HG03280 (cell line): ENCODE data around the gene SLC27A3.
"Not testable (repeated sequence)": the region's sequence is repeated elsewhere in the genome, so short reads cannot be mapped to it uniquely, and the experiment has no call there.

ENCODE experiments used
- ATAC-seq: cut with Tn5 transposase; IDR thresholded peaks from one replicate; pipeline ENCODE4 v1.9.1; 2021; ENCODE audit warnings: mild to moderate bottlenecking, moderate library complexity; ENCODE audit not compliant: unreplicated experiment

The SLC27A3 gene

GRCh38 chr1:153763365-153764225 is 11.6 kb upstream of the SLC27A3 start:
- no peak for ATAC-seq

GRCh38 chr1:153764310-153764709 is 10.9 kb upstream of the SLC27A3 start:
- no peak for ATAC-seq

GRCh38 chr1:153766663-153767062 is 8.5 kb upstream of the SLC27A3 start:
- not testable (repeated sequence) for ATAC-seq

- no peak for ATAC-seq
Observed at GRCh38 chr1:153767519-153767918, 7.7 kb upstream of the SLC27A3 start.

- no peak for ATAC-seq
Observed at GRCh38 chr1:153768316-153769181, 6.7 kb upstream of the SLC27A3 start.

- ATAC-seq: no peak
Observed at GRCh38 chr1:153769221-153769620, 6.0 kb upstream of the SLC27A3 start.

- ATAC-seq: no peak
Observed at GRCh38 chr1:153770797-153771196, 4.4 kb upstream of the SLC27A3 start.

- ATAC-seq: no peak
Observed at GRCh38 chr1:153771261-153771660, 3.9 kb upstream of the SLC27A3 start.

- no peak for ATAC-seq
Observed at GRCh38 chr1:153771841-153772593, 3.2 kb upstream of the SLC27A3 start.

GRCh38 chr1:153773096-153773921 is 1.9 kb upstream of the SLC27A3 start:
- no peak for ATAC-seq

GRCh38 chr1:153774026-153774595 is 1.1 kb upstream of the SLC27A3 start:
- ATAC-seq: no peak

- peak; percentile 42 for ATAC-seq
Observed at GRCh38 chr1:153775458-153776327, 486 bp downstream of the SLC27A3 start.

GRCh38 chr1:153776352-153776751 is 1.1 kb downstream of the SLC27A3 start:
- no peak for ATAC-seq

- ATAC-seq: no peak
Observed at GRCh38 chr1:153776845-153777370, 1.7 kb downstream of the SLC27A3 start.

GRCh38 chr1:153777648-153778047 is 2.4 kb downstream of the SLC27A3 start:
- ATAC-seq: no peak

- ATAC-seq: no peak
Observed at GRCh38 chr1:153778051-153778823, 3.0 kb downstream of the SLC27A3 start.

GRCh38 chr1:153778824-153779519 is 3.8 kb downstream of the SLC27A3 start:
- no peak for ATAC-seq
